SK-N-SH (cell line): ENCODE data around the gene GOLGA6L4. TPM values are rescaled to one million over a fixed set of nuclear protein-coding genes. Genes with fewer than 3 reads are reported as not detected.
"Not testable (repeated sequence)": the region's sequence is repeated elsewhere in the genome, so short reads cannot be mapped to it uniquely, and the experiment has no call there.

ENCODE experiments used
- CTCF ChIA-PET: fragments of 300-600, 350-600 bp; formaldehyde crosslinking; extraction: SDS; loops from one replicate; lab custom pipeline; 2021; lab: Yijun Ruan, JAX
- POLR2A ChIA-PET: fragments of 350-600 bp; sonication (Branson Sonifier 250); formaldehyde crosslinking; extraction: SDS; loops from one replicate; lab custom pipeline; 2020; ENCODE audit warnings: antibody characterized with exemption, inconsistent platforms; lab: Yijun Ruan, JAX
- DNase-seq: peaks from one replicate; pipeline ENCODE4 v3.0.0; 2012
- H2AFZ ChIP-seq: fragments of 200-600 bp; sonication (generic); 2 replicates; pipeline ENCODE4 v1.8.1; 2016; ENCODE audit warnings: antibody characterized with exemption, mild to moderate bottlenecking, low read depth
- H3F3A ChIP-seq: fragments of 200-600 bp; sonication (generic); replicated peaks from 2 replicates; pipeline ENCODE3; 2016; ENCODE audit warnings: antibody characterized with exemption, mild to moderate bottlenecking; ENCODE audit not compliant: insufficient read depth
- H3K27ac ChIP-seq, 2 experiments: fragments of 200-500 bp in 1 of 2; fragments of 200-600 bp in 1 of 2; sonication (Bioruptor generic) in 1 of 2; sonication (generic), shearing (Covaris generic) in 1 of 2; 2 replicates each; pipeline versions ENCODE4 v1.5.1 to v1.6.1; 2014 to 2016; ENCODE audit warnings: low read depth in 2 of 2, inconsistent platforms in 1 of 2, low read length in 1 of 2, mild to moderate bottlenecking in 1 of 2, mixed read lengths in 1 of 2
- H3K27me3 ChIP-seq: fragments of 200-600 bp; sonication (generic), shearing (Covaris generic); 2 replicates; pipeline ENCODE4 v1.6.1; 2016; ENCODE audit warnings: mixed run types; ENCODE audit not compliant: insufficient read depth
- H3K36me3 ChIP-seq, 2 experiments: fragments of 200-500 bp in 1 of 2; fragments of 200-600 bp in 1 of 2; sonication (Bioruptor generic) in 1 of 2; sonication (generic) in 1 of 2; replicated peaks in 1 of 2; 2 replicates each; pipeline versions ENCODE3 to v1.5.1; 2014 to 2016; ENCODE audit warnings: low read length in 1 of 2, mild to moderate bottlenecking in 1 of 2; ENCODE audit not compliant: insufficient read depth in 2 of 2, control insufficient read depth in 1 of 2
- H3K4me1 ChIP-seq, 2 experiments: fragments of 200-500 bp in 1 of 2; fragments of 200-600 bp in 1 of 2; sonication (Bioruptor generic) in 1 of 2; sonication (generic), shearing (Covaris generic) in 1 of 2; 2 replicates each; pipeline versions ENCODE4 v1.5.1 to v1.6.1; 2014 to 2016; ENCODE audit warnings: low read depth in 1 of 2, low read length in 1 of 2, mixed run types in 1 of 2; ENCODE audit not compliant: insufficient read depth in 2 of 2, control insufficient read depth in 1 of 2
- H3K4me2 ChIP-seq: fragments of 200-600 bp; sonication (generic), shearing (Covaris generic); 2 replicates; pipeline ENCODE4 v1.6.1; 2017; ENCODE audit warnings: mixed run types
- H3K4me3 ChIP-seq, 2 experiments: fragments of 200-500 bp in 1 of 2; fragments of 200-600 bp in 1 of 2; sonication (Bioruptor generic) in 1 of 2; sonication (generic), shearing (Covaris generic) in 1 of 2; 2 replicates each; pipeline versions ENCODE4 v1.5.1 to v1.8.1; 2014 to 2016; ENCODE audit warnings: low read depth in 2 of 2, inconsistent platforms in 1 of 2, low read length in 1 of 2, mild to moderate bottlenecking in 1 of 2, mixed read lengths in 1 of 2, moderate library complexity in 1 of 2
- H3K79me2 ChIP-seq: fragments of 200-600 bp; sonication (generic); 2 replicates; pipeline ENCODE4 v1.8.1; 2017; ENCODE audit warnings: mild to moderate bottlenecking; ENCODE audit not compliant: insufficient read depth
- H3K9ac ChIP-seq: fragments of 200-600 bp; sonication (generic); 2 replicates; pipeline ENCODE4 v1.6.1; 2017; ENCODE audit warnings: mixed run types
- H3K9me2 ChIP-seq: fragments of 200-600 bp; sonication (generic); 2 replicates; pipeline ENCODE4 v1.6.1; 2017; ENCODE audit warnings: mixed run types
- H3K9me3 ChIP-seq: fragments of 200-600 bp; sonication (generic); 2 replicates; pipeline ENCODE4 v1.6.1; 2017; ENCODE audit warnings: mixed run types, mild to moderate bottlenecking, moderate library complexity
- H4K20me1 ChIP-seq: fragments of 200-600 bp; sonication (generic); 2 replicates; pipeline ENCODE4 v1.6.1; 2017; ENCODE audit warnings: mild to moderate bottlenecking, mixed run types; ENCODE audit not compliant: insufficient read depth
- WGBS: methylation state at CpG from one replicate; pipeline ENCODE4 v1.1.6; 2017; ENCODE audit warnings: low lambda C conversion rate; 5-methylcytosine and 5-hydroxymethylcytosine counted together
- polyA plus RNA-seq, 3 experiments: library from polyadenylated mRNA; depleted of rRNA; stranded (reverse); fragments of >200 nt; gene quantifications; 2 replicates each; pipeline ENCODE4 v1.2.3, GENCODE V29; 2012

The GOLGA6L4 gene
- polyA plus RNA-seq (2012; rRNA removed): 0.94 and 1.3 TPM in 2 replicates
- polyA plus RNA-seq (2012; cell fraction: cytosol; rRNA removed): 0.44 and 0.50 TPM in 2 replicates
- polyA plus RNA-seq (2012; cell fraction: nucleus; rRNA removed): 2.2 and 5.2 TPM in 2 replicates

GRCh38 chr15:84235573-84235972 is at the start of gene GOLGA6L4:
TSS of gene GOLGA6L4 (plus strand) at chr15:84235773. CDS start at chr15:84235835, 62 bp downstream.
- CTCF ChIA-PET, H3K9ac ChIP-seq, H3K27me3 ChIP-seq, DNase-seq, POLR2A ChIA-PET, H3K4me3 ChIP-seq, H3K27ac ChIP-seq, H3K9me2 ChIP-seq, H3K9me3 ChIP-seq, H2AFZ ChIP-seq, H4K20me1 ChIP-seq, H3K79me2 ChIP-seq, H3F3A ChIP-seq, H3K4me1 ChIP-seq, H3K36me3 ChIP-seq, H3K4me2 ChIP-seq: not testable (repeated sequence)
- no CpG with 5 or more reads among the region's 13 CpGs for WGBS

- H3K79me2 ChIP-seq, H3K4me1 ChIP-seq, H4K20me1 ChIP-seq, H3K27ac ChIP-seq, H2AFZ ChIP-seq, POLR2A ChIA-PET, H3K9me3 ChIP-seq, H3K36me3 ChIP-seq, H3K27me3 ChIP-seq, H3K9ac ChIP-seq, H3F3A ChIP-seq, H3K9me2 ChIP-seq, H3K4me3 ChIP-seq, DNase-seq, H3K4me2 ChIP-seq, CTCF ChIA-PET: not testable (repeated sequence)
- no CpG with 5 or more reads among the region's 5 CpGs for WGBS
Measured at GRCh38 chr15:84192982-84193381, 42.6 kb upstream of the GOLGA6L4 start.

GRCh38 chr15:84195603-84196002 is 40.0 kb upstream of the GOLGA6L4 start:
- WGBS: no CpG with 5 or more reads among the region's 8 CpGs
- H2AFZ ChIP-seq, H3K4me1 ChIP-seq, H4K20me1 ChIP-seq, H3K27me3 ChIP-seq, H3K4me3 ChIP-seq, H3K9me2 ChIP-seq, POLR2A ChIA-PET, H3K79me2 ChIP-seq, H3K9ac ChIP-seq, DNase-seq, H3K27ac ChIP-seq, H3K4me2 ChIP-seq, CTCF ChIA-PET, H3F3A ChIP-seq, H3K9me3 ChIP-seq, H3K36me3 ChIP-seq: not testable (repeated sequence)

GRCh38 chr15:84196530-84197188 is 38.9 kb upstream of the GOLGA6L4 start:
- H3K27ac ChIP-seq, H3K4me1 ChIP-seq, H3K79me2 ChIP-seq, H3K36me3 ChIP-seq, H3K9me3 ChIP-seq, H2AFZ ChIP-seq, POLR2A ChIA-PET, H3K4me2 ChIP-seq, H4K20me1 ChIP-seq, H3K9ac ChIP-seq, H3K9me2 ChIP-seq, H3K27me3 ChIP-seq, DNase-seq, H3F3A ChIP-seq, H3K4me3 ChIP-seq, CTCF ChIA-PET: not testable (repeated sequence)
- no CpG with 5 or more reads among the region's 14 CpGs for WGBS

- H3K9ac ChIP-seq, H3K79me2 ChIP-seq, H3K4me1 ChIP-seq, H3K4me3 ChIP-seq, H3K4me2 ChIP-seq, H3K9me2 ChIP-seq, CTCF ChIA-PET, H3K27me3 ChIP-seq, H3F3A ChIP-seq, H3K27ac ChIP-seq, POLR2A ChIA-PET, H2AFZ ChIP-seq, H4K20me1 ChIP-seq, H3K9me3 ChIP-seq, H3K36me3 ChIP-seq, DNase-seq: not testable (repeated sequence)
- no CpG with 5 or more reads among the region's 16 CpGs for WGBS
Measured at GRCh38 chr15:84199865-84200264, 35.7 kb upstream of the GOLGA6L4 start.

- H3K9me2 ChIP-seq, H3K4me2 ChIP-seq, POLR2A ChIA-PET, H3K79me2 ChIP-seq, H3K9ac ChIP-seq, DNase-seq, H3K27ac ChIP-seq, H4K20me1 ChIP-seq, H3K9me3 ChIP-seq, H3K4me3 ChIP-seq, H3F3A ChIP-seq, H3K27me3 ChIP-seq, H3K36me3 ChIP-seq, H2AFZ ChIP-seq, CTCF ChIA-PET, H3K4me1 ChIP-seq: not testable (repeated sequence)
- no CpG with 5 or more reads among the region's 7 CpGs for WGBS
Measured at GRCh38 chr15:84246441-84246840, 10.9 kb downstream of the GOLGA6L4 start.
